Measurements from ENCODE around the gene MRFAP1L1. TPM values are rescaled to one million over a fixed set of nuclear protein-coding genes. Genes with fewer than 3 reads are reported as not detected.

The MRFAP1L1 gene
- total and polyA plus RNA-seq, 10 of the 15 experiments (the other 5 are each of a cell fraction or from before 2014, with no cell fraction given): 30.6 to 85.1 (median 52.9) TPM

- TF ChIP-seq CEBPZ (IDR thresholded peaks at IDR 0.05; ENCODE audit: low read depth, low read length): no peak
- TF ChIP-seq PML (IDR thresholded peaks at IDR 0.05; ENCODE audit: low read length): peak; percentile 80
- TF ChIP-seq CBFB (IDR thresholded peaks at IDR 0.05; ENCODE audit: low read depth): no peak
- TF ChIP-seq MLLT1 (IDR thresholded peaks at IDR 0.05): peak; percentile 72; the same call in 1 of the 2 replicates
- TF ChIP-seq, protein P1, sequence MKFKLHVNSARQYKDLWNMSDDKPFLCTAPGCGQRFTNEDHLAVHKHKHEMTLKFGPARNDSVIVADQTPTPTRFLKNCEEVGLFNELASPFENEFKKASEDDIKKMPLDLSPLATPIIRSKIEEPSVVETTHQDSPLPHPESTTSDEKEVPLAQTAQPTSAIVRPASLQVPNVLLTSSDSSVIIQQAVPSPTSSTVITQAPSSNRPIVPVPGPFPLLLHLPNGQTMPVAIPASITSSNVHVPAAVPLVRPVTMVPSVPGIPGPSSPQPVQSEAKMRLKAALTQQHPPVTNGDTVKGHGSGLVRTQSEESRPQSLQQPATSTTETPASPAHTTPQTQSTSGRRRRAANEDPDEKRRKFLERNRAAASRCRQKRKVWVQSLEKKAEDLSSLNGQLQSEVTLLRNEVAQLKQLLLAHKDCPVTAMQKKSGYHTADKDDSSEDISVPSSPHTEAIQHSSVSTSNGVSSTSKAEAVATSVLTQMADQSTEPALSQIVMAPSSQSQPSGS (IDR thresholded peaks at IDR 0.05; ENCODE audit: low read length): no peak
- peak in 1 of 2 experiments; percentile 22; a peak in 1 of 4 replicates for TF ChIP-seq IKZF2 (IDR thresholded peaks at IDR 0.05)
- TF ChIP-seq ZBTB4 (CRISPR knock-in tag; IDR thresholded peaks at IDR 0.05): no peak
- TF ChIP-seq ZNF207 (IDR thresholded peaks at IDR 0.05; ENCODE audit: borderline replicate concordance): no peak; the same call in 1 of the 2 replicates
- TF ChIP-seq SREBF2 (IDR thresholded peaks at IDR 0.05; ENCODE audit: low read length): no peak
- TF ChIP-seq RELA (IDR thresholded peaks at IDR 0.05; ENCODE audit: borderline replicate concordance, partially characterized antibody): no peak
- TF ChIP-seq SPI1 (IDR thresholded peaks at IDR 0.05; ENCODE audit: borderline replicate concordance, insufficient read depth, low read depth, low read length): peak; percentile 49; the same call in 1 of the 2 replicates
- TF ChIP-seq EGR1 (IDR thresholded peaks at IDR 0.05; ENCODE audit: borderline replicate concordance in 1 of 2, low read depth in 2 of 2, low read length in 2 of 2): peak in 1 of 2 experiments; percentile 83; a peak in 1 of 3 replicates
- TF ChIP-seq RFX5 (IDR thresholded peaks at IDR 0.05; ENCODE audit: low read depth, low read length): no peak
- TF ChIP-seq FOXM1 (IDR thresholded peaks at IDR 0.05; ENCODE audit: low read depth, low read length): no peak
- no peak for TF ChIP-seq ZBTB33 (IDR thresholded peaks at IDR 0.05)
- no peak for TF ChIP-seq NFYA (IDR thresholded peaks at IDR 0.05; ENCODE audit: borderline replicate concordance, low read depth, low read length)
- TF ChIP-seq MXI1 (IDR thresholded peaks at IDR 0.05; ENCODE audit: low read depth, low read length): 0 out of 2 replicates have a peak, but pooled peaks have one; percentile 39
These were observed at the start of gene MRFAP1L1 (continued) for GRCh38 chr4:6709230-6710114.

Data from GM12878 (cell line).